ENCODE results near the gene CEP89.

The CEP89 gene

GRCh38 chr19:32830231-32831014, 141.3 kb downstream of the CEP89 start:
- peak overlapping the region; percentile 20; the same call in 1 of the 2 replicates for H3K4me2 ChIP-seq (ENCODE audit: low read depth, low read length)
- H3K4me3 ChIP-seq (ENCODE audit: low read length): no peak overlapping the region
- TF ChIP-seq EZH2phosphoT487 (IDR thresholded peaks at IDR 0.05; ENCODE audit: low read length) (no peak), CTCF (IDR thresholded peaks at IDR 0.05; ENCODE audit: low read length) (no peak), EZH2 (optimal IDR thresholded peaks at IDR 0.05; ENCODE audit: low read depth, low read length) (no peak)
- no peaks in the 10 kb centered on the region for H4K20me1 ChIP-seq (ENCODE audit: insufficient read depth, low read length)
- H3K79me2 ChIP-seq (ENCODE audit: low read length): no peaks in the 10 kb centered on the region
- no peaks in the 10 kb centered on the region for H3K9me2 ChIP-seq (replicated peaks; ENCODE audit: insufficient read depth, low read length)
- DNase-seq: peak; percentile 36
- H3K36me3 ChIP-seq (replicated peaks; ENCODE audit: insufficient read depth, low read length): no peaks in the 10 kb centered on the region
- no peaks in the 10 kb centered on the region for H3F3A ChIP-seq (ENCODE audit: insufficient read depth, low read length)
- H3K9ac ChIP-seq (ENCODE audit: low read length): peak overlapping the region; percentile 23; the same call in 1 of the 2 replicates
- H3K27me3 ChIP-seq (replicated peaks; ENCODE audit: insufficient read depth, low read length): no peaks in the 10 kb centered on the region
- no peaks in the 10 kb centered on the region for H3K9me3 ChIP-seq (replicated peaks; ENCODE audit: insufficient read depth, low read length)
- H2AFZ ChIP-seq (ENCODE audit: low read length): peak overlapping the region; percentile 54
- no peaks in the 10 kb centered on the region for H3K4me1 ChIP-seq (ENCODE audit: low read length)
- H3K27ac ChIP-seq (ENCODE audit: low read length): peak overlapping the region; percentile 0; the same call in 1 of the 2 replicates

- no peak for TF ChIP-seq EZH2 (optimal IDR thresholded peaks at IDR 0.05; ENCODE audit: low read depth, low read length)
- no peak for TF ChIP-seq EZH2phosphoT487 (IDR thresholded peaks at IDR 0.05; ENCODE audit: low read length)
- TF ChIP-seq CTCF (IDR thresholded peaks at IDR 0.05; ENCODE audit: low read length): no peak
- DNase-seq: no peak
- H3K79me2 ChIP-seq (ENCODE audit: low read length): no peaks in the 10 kb centered on the region
- no peak overlapping the region for H2AFZ ChIP-seq (ENCODE audit: low read length)
- H3K27me3 ChIP-seq (replicated peaks; ENCODE audit: insufficient read depth, low read length): peaks cover 4% of the 10 kb centered on the region; the same call in 1 of the 2 replicates
- H3K36me3 ChIP-seq (replicated peaks; ENCODE audit: insufficient read depth, low read length): no peaks in the 10 kb centered on the region
- H3K9me2 ChIP-seq (replicated peaks; ENCODE audit: insufficient read depth, low read length): no peaks in the 10 kb centered on the region
- no peak overlapping the region for H3K27ac ChIP-seq (ENCODE audit: low read length)
- no peaks in the 10 kb centered on the region for H3K9me3 ChIP-seq (replicated peaks; ENCODE audit: insufficient read depth, low read length)
- no peak overlapping the region for H3K4me2 ChIP-seq (ENCODE audit: low read depth, low read length)
- H3F3A ChIP-seq (ENCODE audit: insufficient read depth, low read length): no peaks in the 10 kb centered on the region
- no peaks in the 10 kb centered on the region for H3K4me1 ChIP-seq (ENCODE audit: low read length)
- H3K9ac ChIP-seq (ENCODE audit: low read length): no peak overlapping the region
- H3K4me3 ChIP-seq (ENCODE audit: low read length): no peak overlapping the region
- no peaks in the 10 kb centered on the region for H4K20me1 ChIP-seq (ENCODE audit: insufficient read depth, low read length)
Measured at GRCh38 chr19:32829345-32829896, 142.3 kb downstream of the CEP89 start.

- H3K27ac ChIP-seq (ENCODE audit: low read length): no peak overlapping the region
- no peak overlapping the region for H3K4me3 ChIP-seq (ENCODE audit: low read length)
- no peaks in the 10 kb centered on the region for H3K9me3 ChIP-seq (replicated peaks; ENCODE audit: insufficient read depth, low read length)
- no peaks in the 10 kb centered on the region for H3K9me2 ChIP-seq (replicated peaks; ENCODE audit: insufficient read depth, low read length)
- H3K4me2 ChIP-seq (ENCODE audit: low read depth, low read length): no peak overlapping the region
- peaks cover 10% of the 10 kb centered on the region for H3K27me3 ChIP-seq (replicated peaks; ENCODE audit: insufficient read depth, low read length)
- H3K4me1 ChIP-seq (ENCODE audit: low read length): no peaks in the 10 kb centered on the region
- DNase-seq: no peak
- no peaks in the 10 kb centered on the region for H3K79me2 ChIP-seq (ENCODE audit: low read length)
- no peaks in the 10 kb centered on the region for H4K20me1 ChIP-seq (ENCODE audit: insufficient read depth, low read length)
- no peaks in the 10 kb centered on the region for H3K36me3 ChIP-seq (replicated peaks; ENCODE audit: insufficient read depth, low read length)
- no peak for TF ChIP-seq CTCF (IDR thresholded peaks at IDR 0.05; ENCODE audit: low read length)
- no peaks in the 10 kb centered on the region for H3F3A ChIP-seq (ENCODE audit: insufficient read depth, low read length)
- H2AFZ ChIP-seq (ENCODE audit: low read length): no peak overlapping the region
- no peak overlapping the region for H3K9ac ChIP-seq (ENCODE audit: low read length)
Measured at GRCh38 chr19:32828643-32829344, 143.0 kb downstream of the CEP89 start.
